Panc1 (cell line): Measurements from ENCODE around the gene ODF4.

Experiments used
- POLR2AphosphoS5 ChIP-seq: IDR thresholded peaks from 2 replicates; pipeline ENCODE4 v1.6.1; 2012; ENCODE audit warnings: mild to moderate bottlenecking, low read depth, low read length, moderate library complexity
- REST ChIP-seq, 2 experiments: IDR thresholded peaks; 2 replicates each; pipeline ENCODE4 v1.6.1; 2011 to 2012; ENCODE audit warnings: low read depth in 2 of 2, control low read depth in 1 of 2, low read length in 1 of 2, mild to moderate bottlenecking in 1 of 2, moderate library complexity in 1 of 2; ENCODE audit not compliant: insufficient read depth in 1 of 2
- TF ChIP-seq, protein P1 (sequence below): fragments of 450-650 bp; IDR thresholded peaks from 2 replicates; pipeline ENCODE4 v1.5.1; 2017; ENCODE audit warnings: mild to moderate bottlenecking

- TF ChIP-seq, protein P1, sequence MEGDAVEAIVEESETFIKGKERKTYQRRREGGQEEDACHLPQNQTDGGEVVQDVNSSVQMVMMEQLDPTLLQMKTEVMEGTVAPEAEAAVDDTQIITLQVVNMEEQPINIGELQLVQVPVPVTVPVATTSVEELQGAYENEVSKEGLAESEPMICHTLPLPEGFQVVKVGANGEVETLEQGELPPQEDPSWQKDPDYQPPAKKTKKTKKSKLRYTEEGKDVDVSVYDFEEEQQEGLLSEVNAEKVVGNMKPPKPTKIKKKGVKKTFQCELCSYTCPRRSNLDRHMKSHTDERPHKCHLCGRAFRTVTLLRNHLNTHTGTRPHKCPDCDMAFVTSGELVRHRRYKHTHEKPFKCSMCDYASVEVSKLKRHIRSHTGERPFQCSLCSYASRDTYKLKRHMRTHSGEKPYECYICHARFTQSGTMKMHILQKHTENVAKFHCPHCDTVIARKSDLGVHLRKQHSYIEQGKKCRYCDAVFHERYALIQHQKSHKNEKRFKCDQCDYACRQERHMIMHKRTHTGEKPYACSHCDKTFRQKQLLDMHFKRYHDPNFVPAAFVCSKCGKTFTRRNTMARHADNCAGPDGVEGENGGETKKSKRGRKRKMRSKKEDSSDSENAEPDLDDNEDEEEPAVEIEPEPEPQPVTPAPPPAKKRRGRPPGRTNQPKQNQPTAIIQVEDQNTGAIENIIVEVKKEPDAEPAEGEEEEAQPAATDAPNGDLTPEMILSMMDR: no peak
- TF ChIP-seq POLR2AphosphoS5 (no peak), REST (IDR thresholded peaks at IDR 0.05; ENCODE audit: insufficient read depth in 1 of 2, low read depth in 2 of 2, low read length in 1 of 2) (no peak)
These were observed 26.6 kb downstream of the ODF4 start for GRCh38 chr17:8366231-8366630.
